Duodenal mucosa (tissue), 2 donors: ENCODE data around the gene IL17REL.

ENCODE experiments used
- H3K27ac ChIP-seq: one replicate; pipeline ENCODE4 v1.7.0; 2013; ENCODE audit warnings: low read depth, low read length
- H3K27me3 ChIP-seq, 2 donors: one replicate each; pipeline ENCODE4 v1.7.0; 2013; ENCODE audit warnings: low read length in 2 of 2, control low read depth in 1 of 2; ENCODE audit not compliant: insufficient read depth in 2 of 2, control insufficient read depth in 1 of 2
- H3K36me3 ChIP-seq, 2 donors: one replicate each; pipeline ENCODE4 v1.7.0; 2013; ENCODE audit warnings: low read length in 2 of 2, control low read depth in 1 of 2; ENCODE audit not compliant: insufficient read depth in 2 of 2, control insufficient read depth in 1 of 2
- H3K4me1 ChIP-seq, 2 donors: one replicate each; pipeline ENCODE4 v1.7.0; 2013; ENCODE audit warnings: low read length in 2 of 2, control low read depth in 1 of 2; ENCODE audit not compliant: insufficient read depth in 2 of 2, control insufficient read depth in 1 of 2
- H3K4me3 ChIP-seq, 2 donors: one replicate each; pipeline ENCODE4 v1.7.0; 2013; ENCODE audit warnings: low read length in 2 of 2, low read depth in 1 of 2
- H3K9ac ChIP-seq, 2 donors: one replicate each; pipeline ENCODE4 v1.7.0; 2013; ENCODE audit warnings: low read length in 2 of 2, low read depth in 1 of 2
- H3K9me3 ChIP-seq, 2 donors: one replicate each; pipeline ENCODE4 v1.7.0; 2013; ENCODE audit warnings: low read length in 2 of 2, control low read depth in 1 of 2; ENCODE audit not compliant: control insufficient read depth in 1 of 2

IL17REL gene

GRCh38 chr22:50045211-50046018, 32.9 kb upstream of the IL17REL start:
- no peaks in the 10 kb centered on the region for H3K4me1 ChIP-seq
- H3K36me3 ChIP-seq = no peaks in the 10 kb centered on the region
- no peak overlapping the region for H3K9ac ChIP-seq
- no peak overlapping the region for H3K27ac ChIP-seq
- no peaks in the 10 kb centered on the region for H3K9me3 ChIP-seq
- H3K4me3 ChIP-seq = no peak overlapping the region
- H3K27me3 ChIP-seq = no peaks in the 10 kb centered on the region

- no peak overlapping the region for H3K27ac ChIP-seq
- H3K4me1 ChIP-seq = no peaks in the 10 kb centered on the region
- no peak overlapping the region for H3K4me3 ChIP-seq
- H3K36me3 ChIP-seq = no peaks in the 10 kb centered on the region
- H3K27me3 ChIP-seq = peaks cover 0 to 4% of the 10 kb centered on the region in 2 donors
- H3K9ac ChIP-seq = no peak overlapping the region
- H3K9me3 ChIP-seq = peaks cover 0 to 3% of the 10 kb centered on the region in 2 donors
Measured at GRCh38 chr22:50044485-50045118, 32.0 kb upstream of the IL17REL start.

- peaks cover 0 to 4% of the 10 kb centered on the region in 2 donors for H3K27me3 ChIP-seq
- no peak overlapping the region for H3K4me3 ChIP-seq
- H3K4me1 ChIP-seq = no peaks in the 10 kb centered on the region
- H3K9me3 ChIP-seq = peaks cover 0 to 3% of the 10 kb centered on the region in 2 donors
- no peak overlapping the region for H3K9ac ChIP-seq
- H3K27ac ChIP-seq = no peak overlapping the region
- no peaks in the 10 kb centered on the region for H3K36me3 ChIP-seq
Measured at GRCh38 chr22:50041361-50042065, 28.9 kb upstream of the IL17REL start.

- peaks cover 0 to 4% of the 10 kb centered on the region in 2 donors for H3K27me3 ChIP-seq
- no peaks in the 10 kb centered on the region for H3K36me3 ChIP-seq
- H3K4me1 ChIP-seq = no peaks in the 10 kb centered on the region
- H3K9ac ChIP-seq = no peak overlapping the region
- no peak overlapping the region for H3K27ac ChIP-seq
- no peak overlapping the region for H3K4me3 ChIP-seq
- H3K9me3 ChIP-seq = peaks cover 0 to 3% of the 10 kb centered on the region in 2 donors
Measured at GRCh38 chr22:50040717-50041116, 28.2 kb upstream of the IL17REL start.

- Histone ChIP-seq H3K4me3 (no peak overlapping the region), H3K36me3 (no peaks in the 10 kb centered on the region)
Measured at GRCh38 chr22:50039669-50040443, 27.3 kb upstream of the IL17REL start.

GRCh38 chr22:50035976-50036724, 23.6 kb upstream of the IL17REL start:
- Histone ChIP-seq H3K27me3 (peaks cover 4 to 7% of the 10 kb centered on the region in 2 donors), H3K9me3 (peaks cover 0 to 3% of the 10 kb centered on the region in 2 donors)

More at GRCh38 chr22:50039669-50040443, 27.3 kb upstream of the IL17REL start:
- Histone ChIP-seq H3K9me3 (peaks cover 0 to 3% of the 10 kb centered on the region in 2 donors), H3K27me3 (peaks cover 0 to 4% of the 10 kb centered on the region in 2 donors), H3K27ac (no peak overlapping the region), H3K4me1 (no peaks in the 10 kb centered on the region), H3K9ac (no peak overlapping the region)

GRCh38 chr22:50035131-50035881, 22.7 kb upstream of the IL17REL start:
- Histone ChIP-seq H3K27ac (no peak overlapping the region), H3K9me3 (peaks cover 0 to 3% of the 10 kb centered on the region in 2 donors), H3K4me3 (no peak overlapping the region), H3K4me1 (no peaks in the 10 kb centered on the region), H3K27me3 (peaks cover 4 to 7% of the 10 kb centered on the region in 2 donors), H3K36me3 (no peaks in the 10 kb centered on the region), H3K9ac (no peak overlapping the region)

More at GRCh38 chr22:50035976-50036724, 23.6 kb upstream of the IL17REL start:
- Histone ChIP-seq H3K4me1 (no peaks in the 10 kb centered on the region), H3K27ac (no peak overlapping the region), H3K9ac (no peak overlapping the region), H3K4me3 (no peak overlapping the region), H3K36me3 (no peaks in the 10 kb centered on the region)

GRCh38 chr22:50034126-50035081, 21.8 kb upstream of the IL17REL start:
- Histone ChIP-seq H3K27me3 (peaks cover 0 to 7% of the 10 kb centered on the region in 2 donors), H3K9ac (no peak overlapping the region), H3K4me1 (no peaks in the 10 kb centered on the region), H3K27ac (no peak overlapping the region), H3K4me3 (no peak overlapping the region), H3K36me3 (no peaks in the 10 kb centered on the region), H3K9me3 (no peaks in the 10 kb centered on the region)
